GM18502 (cell line): Measurements from ENCODE around the gene CASP14.
"Not testable (repeated sequence)": the region's sequence is repeated elsewhere in the genome, so short reads cannot be mapped to it uniquely, and the experiment has no call there.

Source experiments
- ATAC-seq: cut with Tn5 transposase; IDR thresholded peaks from one replicate; pipeline ENCODE4 v1.9.1; 2021; ENCODE audit warnings: mild to moderate bottlenecking; ENCODE audit not compliant: unreplicated experiment, poor library complexity

Gene CASP14

DNA sequence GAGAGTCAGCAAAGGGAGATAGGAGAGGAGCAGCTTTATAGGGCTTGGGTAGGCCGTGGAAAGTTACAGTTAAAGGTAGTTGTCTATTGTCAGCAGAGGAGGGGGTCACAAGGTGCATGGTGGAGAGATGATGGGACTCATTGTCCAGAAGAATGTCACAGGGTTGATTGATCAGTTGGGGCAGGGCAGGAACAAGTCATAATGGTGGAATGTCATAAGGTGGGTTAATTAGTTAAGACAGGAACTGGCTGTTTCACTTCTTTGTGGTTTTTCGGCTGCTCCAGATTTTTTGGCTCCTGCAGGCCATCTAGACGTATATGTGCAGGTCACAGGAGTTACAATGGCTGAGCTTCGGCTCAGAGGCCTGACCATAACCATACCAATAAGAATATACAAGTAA, 21.1 kb downstream of the CASP14 start:
- not testable (repeated sequence) for ATAC-seq

DNA sequence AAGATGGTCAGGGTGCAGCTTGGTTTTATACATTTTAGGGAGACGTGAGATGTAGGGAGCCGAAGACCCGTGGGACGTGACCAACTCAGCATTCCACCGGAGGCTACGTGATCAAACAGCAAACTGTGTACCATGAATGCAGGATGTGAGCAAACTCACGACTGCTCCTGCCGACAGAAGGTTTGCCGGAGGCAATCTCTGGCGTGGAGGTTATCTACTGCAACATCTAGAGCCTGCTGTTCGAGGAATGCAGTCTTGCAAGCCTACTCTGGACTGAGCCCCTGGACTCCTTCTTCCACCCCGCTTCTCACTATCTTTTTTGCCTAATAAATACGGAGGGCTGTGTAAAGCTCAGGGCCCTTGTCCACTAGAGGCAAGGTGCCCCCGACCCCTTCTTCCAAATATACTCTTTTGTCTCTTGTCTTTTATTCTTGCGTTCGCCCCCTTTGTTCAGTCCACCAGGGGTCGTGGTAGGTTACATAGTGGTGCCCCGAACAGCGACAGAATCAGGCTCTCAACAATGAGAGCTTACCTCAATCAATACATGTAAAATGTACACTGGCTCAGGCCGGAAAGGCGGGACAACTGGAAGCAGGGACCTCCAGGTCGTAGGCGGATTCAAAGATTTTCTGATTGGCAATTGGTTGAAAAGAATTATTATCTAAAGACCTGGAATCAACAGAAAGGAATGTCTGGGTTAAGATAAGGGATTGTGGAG, 23.8 kb downstream of the CASP14 start:
- ATAC-seq, result no peak

DNA sequence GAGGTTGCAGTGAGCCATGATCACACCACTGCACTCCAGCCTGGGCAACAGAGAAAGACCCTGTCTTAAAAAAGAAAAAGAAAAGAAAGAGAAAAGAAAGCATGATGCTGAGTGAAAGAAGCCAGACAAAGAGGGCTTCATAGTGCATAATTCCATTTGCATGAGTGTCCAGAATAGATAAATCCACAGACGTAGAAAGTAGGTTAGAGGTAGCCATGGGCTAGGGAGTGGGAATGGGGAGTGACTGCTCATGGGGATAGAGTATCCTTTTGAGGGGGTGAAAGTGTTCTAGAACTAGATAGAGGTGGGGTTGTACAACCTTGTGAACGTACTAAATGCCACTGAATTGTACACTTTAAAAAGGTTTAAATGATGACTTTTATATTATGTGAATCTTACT, 25.1 kb downstream of the CASP14 start:
- no peak for ATAC-seq

GRCh38 chr19:15075806-15076205, 26.5 kb downstream of the CASP14 start:
- no peak for ATAC-seq

GRCh38 chr19:15080002-15080401, 30.7 kb downstream of the CASP14 start:
- ATAC-seq, result not testable (repeated sequence)

DNA sequence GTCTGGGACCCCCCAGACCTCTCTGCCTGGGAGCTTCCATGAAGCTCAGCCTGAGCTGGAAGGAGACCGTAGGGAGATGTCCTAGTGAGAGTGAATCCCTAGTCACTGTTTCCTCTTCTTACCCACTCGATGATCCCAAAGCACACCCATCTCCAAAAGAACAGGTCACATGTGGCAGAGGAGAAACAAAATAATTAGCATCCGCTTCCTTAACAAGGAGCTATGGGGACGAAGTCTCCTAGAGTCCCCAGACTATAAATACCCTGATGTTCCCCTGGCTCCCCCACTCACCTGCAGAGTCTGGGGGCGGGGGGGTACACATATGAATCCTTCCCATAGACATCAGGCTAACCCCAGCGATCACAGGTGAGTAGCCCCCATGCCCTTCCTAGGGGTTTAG, 32.6 kb downstream of the CASP14 start, which contains the start of gene OR1I1:
TSS of gene OR1I1 (plus strand) at position 301 of the 400 bp plus-strand sequence. CDS start 4,855 bp downstream, outside the sequence.
- ATAC-seq, result no peak

DNA sequence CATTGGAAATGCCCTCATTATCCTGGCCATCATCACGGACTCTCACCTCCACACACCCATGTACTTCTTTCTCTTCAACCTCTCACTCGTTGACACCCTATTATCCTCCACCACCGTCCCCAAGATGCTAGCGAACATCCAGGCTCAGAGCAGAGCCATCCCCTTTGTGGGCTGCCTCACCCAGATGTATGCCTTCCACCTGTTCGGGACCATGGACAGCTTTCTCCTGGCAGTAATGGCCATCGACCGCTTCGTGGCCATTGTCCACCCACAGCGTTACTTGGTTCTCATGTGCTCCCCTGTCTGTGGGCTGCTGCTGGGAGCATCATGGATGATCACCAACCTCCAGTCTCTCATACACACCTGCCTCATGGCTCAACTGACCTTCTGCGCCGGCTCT, 37.9 kb downstream of the CASP14 start:
- ATAC-seq, result no peak

- ATAC-seq, result no peak
Observed at GRCh38 chr19:15091918-15092753, 42.9 kb downstream of the CASP14 start.

DNA sequence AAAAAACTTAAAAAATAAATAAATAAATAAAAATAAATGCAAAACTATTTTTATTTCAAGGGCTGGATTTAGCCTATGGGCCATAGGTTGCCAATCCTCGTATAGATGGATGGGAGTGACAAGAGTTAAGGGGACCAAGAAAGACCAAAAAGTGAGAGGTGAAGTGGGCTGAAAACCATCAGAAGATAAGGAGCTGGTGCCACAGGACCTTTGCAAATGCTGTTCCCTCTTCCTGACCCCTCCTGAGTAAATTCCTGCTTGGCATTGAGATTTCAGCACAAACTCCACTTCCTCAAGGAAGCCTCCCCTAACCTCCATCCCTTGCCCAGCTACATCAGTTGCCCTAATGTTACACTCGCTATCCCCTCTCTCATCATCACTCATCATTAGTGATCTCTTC, 43.7 kb downstream of the CASP14 start:
- ATAC-seq, result no peak

DNA sequence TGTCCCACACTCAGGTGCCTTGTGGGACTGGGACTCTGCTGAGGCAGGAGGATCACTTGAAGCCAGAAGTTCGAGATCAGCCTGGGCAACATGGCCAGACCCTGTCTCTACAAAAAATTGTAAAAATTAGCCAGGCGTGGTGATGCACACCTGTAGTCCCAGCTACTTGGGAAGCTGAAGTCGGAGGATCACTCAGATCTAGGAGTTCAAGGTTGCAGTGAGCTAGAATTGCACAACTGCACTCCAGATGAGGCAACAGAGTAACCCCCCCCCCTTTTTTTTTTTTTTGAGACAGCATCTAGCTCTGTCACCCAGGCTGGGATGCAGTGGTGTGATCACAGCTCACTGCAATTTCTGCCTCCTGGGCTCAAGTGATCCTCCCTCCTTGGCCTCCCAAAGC, 46.9 kb downstream of the CASP14 start:
- ATAC-seq, result no peak

DNA sequence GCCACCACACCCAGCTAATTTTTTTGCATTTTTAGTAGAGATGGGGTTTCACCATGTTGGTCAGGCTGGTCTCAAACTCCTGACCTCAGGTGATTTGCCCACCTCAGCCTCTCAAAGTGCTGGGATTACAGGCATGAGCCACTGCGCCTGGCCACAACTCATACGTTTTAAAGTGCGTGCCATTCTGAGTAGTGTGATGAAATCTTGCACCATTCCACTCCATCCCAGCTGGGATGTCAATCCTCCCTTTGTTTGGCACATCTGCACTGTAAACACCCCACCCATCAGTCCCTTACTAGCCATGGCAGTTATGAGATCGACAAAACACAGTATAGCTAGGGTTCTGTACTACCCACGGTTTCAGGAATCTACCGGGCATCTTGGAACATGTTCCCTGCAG, 48.7 kb downstream of the CASP14 start:
- ATAC-seq, result not testable (repeated sequence)

DNA sequence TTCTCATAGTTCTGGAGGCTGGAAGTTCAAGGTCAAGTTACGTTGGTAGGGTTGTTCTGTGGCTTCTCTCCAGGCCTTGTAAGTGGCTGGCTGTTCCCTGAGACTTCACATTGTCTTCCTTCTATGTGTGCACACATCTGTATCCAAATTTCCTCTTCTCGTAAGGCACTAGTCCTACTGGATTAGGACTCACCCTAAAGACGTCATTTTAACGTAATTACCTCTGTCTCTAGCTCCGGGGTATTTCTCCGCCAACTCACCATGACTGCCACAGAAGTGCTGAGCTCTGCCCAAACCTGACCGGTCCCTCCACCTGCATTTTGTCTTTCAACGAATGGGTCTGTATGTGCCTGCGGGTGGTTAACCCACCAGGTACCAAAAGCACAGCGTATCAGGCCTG, 49.2 kb downstream of the CASP14 start:
- ATAC-seq, result no peak

GRCh38 chr19:15099017-15099582, 49.8 kb downstream of the CASP14 start:
- ATAC-seq, result no peak

- ATAC-seq, result no peak
Observed at GRCh38 chr19:15101479-15102082, 52.3 kb downstream of the CASP14 start.

- no peak for ATAC-seq
Observed at GRCh38 chr19:15104003-15104402, 54.7 kb downstream of the CASP14 start.

DNA sequence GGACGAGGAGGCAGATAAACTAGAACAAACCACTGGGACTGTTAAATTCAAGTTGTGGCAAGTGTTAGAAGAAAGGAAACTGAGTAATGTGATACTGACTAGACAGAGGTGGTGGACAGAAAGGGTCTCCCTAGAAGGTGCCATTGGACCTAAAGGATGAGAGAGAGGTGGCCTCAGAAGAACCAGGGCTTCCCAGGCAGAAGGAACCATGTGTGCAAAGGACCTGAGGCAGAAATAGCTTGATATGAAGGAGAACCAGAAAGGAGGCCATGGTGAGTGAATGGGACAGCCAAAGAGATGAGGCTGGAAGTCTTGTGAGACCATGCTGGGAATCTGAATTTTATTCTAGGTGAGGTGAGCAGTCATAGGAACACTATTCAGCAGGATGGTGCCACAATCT, 55.1 kb downstream of the CASP14 start:
- no peak for ATAC-seq

GRCh38 chr19:15105044-15105443, 55.8 kb downstream of the CASP14 start:
- no peak for ATAC-seq

GRCh38 chr19:15107061-15108010, 58.1 kb downstream of the CASP14 start, which contains the start of gene SYDE1:
Gene SYDE1, plus strand, starts transcription at chr19:15107401. Its CDS starts 33 bp downstream, at chr19:15107434.
- no peak for ATAC-seq
